PC-9 (cell line): ENCODE data around the gene MXRA5. TPM values are rescaled to one million over a fixed set of nuclear protein-coding genes. Genes with fewer than 3 reads are reported as not detected.

Source experiments
- BruUV-seq: library from RNA; stranded (reverse); fragments of 400-500 nt; replicated peaks from 2 replicates; lab custom pipeline; 2021; lab: Mats Ljungman, UMichigan
- CTCF ChIA-PET: fragments of 300-600 bp; sonication (Branson Sonifier 250); formaldehyde crosslinking; loops from one replicate; lab custom pipeline; 2022; ENCODE audit warnings: antibody characterized with exemption; lab: Charles Lee
- POLR2A ChIA-PET: fragments of 300-600 bp; sonication (Branson Sonifier 250); formaldehyde crosslinking; loops from one replicate; lab custom pipeline; 2022; ENCODE audit warnings: antibody characterized with exemption; ENCODE audit not compliant: unreplicated experiment; lab: Charles Lee
- DNase-seq, 2 experiments: peaks; one replicate each; pipeline versions ENCODE4 v3.0.0 to v3.0.0-alpha.2; 2015 to 2022; ENCODE audit warnings: mixed read lengths in 1 of 2
- H2AFZ ChIP-seq: fragments of 200-600 bp; sonication (generic); 2 replicates; pipeline ENCODE4 v1.8.1; 2017; ENCODE audit warnings: antibody characterized with exemption
- H3F3A ChIP-seq: fragments of 200-600 bp; sonication (generic); 2 replicates; pipeline ENCODE4 v1.8.1; 2017; ENCODE audit warnings: antibody characterized with exemption, mild to moderate bottlenecking, low read depth; ENCODE audit not compliant: insufficient read depth
- H3K27ac ChIP-seq: fragments of 200-600 bp; sonication (generic); 2 replicates; pipeline ENCODE4 v1.6.1; 2016; ENCODE audit warnings: mixed run types
- H3K27me3 ChIP-seq: fragments of 200-600 bp; sonication (generic); 2 replicates; pipeline ENCODE4 v1.6.1; 2016; ENCODE audit warnings: low read depth, mixed run types; ENCODE audit not compliant: insufficient read depth
- H3K36me3 ChIP-seq: fragments of 200-600 bp; sonication (generic); 2 replicates; pipeline ENCODE4 v1.6.1; 2016; ENCODE audit warnings: low read depth, mixed run types
- H3K4me1 ChIP-seq: fragments of 200-600 bp; sonication (generic); replicated peaks from 2 replicates; pipeline ENCODE4 v1.6.1; 2016; ENCODE audit warnings: mixed run types; ENCODE audit not compliant: insufficient read depth
- H3K4me2 ChIP-seq: fragments of 200-600 bp; sonication (generic); 2 replicates; pipeline ENCODE4 v1.6.1; 2017; ENCODE audit warnings: mixed run types
- H3K4me3 ChIP-seq: fragments of 200-600 bp; sonication (generic); 2 replicates; pipeline ENCODE4 v1.6.1; 2016; ENCODE audit warnings: mixed run types
- H3K79me2 ChIP-seq: fragments of 200-600 bp; sonication (generic); 2 replicates; pipeline ENCODE4 v1.6.1; 2017; ENCODE audit warnings: low read depth, mixed run types
- H3K9me2 ChIP-seq: fragments of 200-600 bp; sonication (generic); 2 replicates; pipeline ENCODE4 v1.8.1; 2017; ENCODE audit warnings: mild to moderate bottlenecking; ENCODE audit not compliant: insufficient read depth
- H3K9me3 ChIP-seq: fragments of 200-600 bp; sonication (generic); 2 replicates; pipeline ENCODE4 v1.8.1; 2016; ENCODE audit warnings: low read depth; ENCODE audit not compliant: insufficient read depth
- H4K20me1 ChIP-seq: fragments of 200-600 bp; sonication (generic); 2 replicates; pipeline ENCODE4 v1.8.1; 2017; ENCODE audit not compliant: insufficient read depth
- CTCF ChIP-seq: fragments of 200-600 bp; sonication (generic); conservative IDR thresholded peaks from 2 replicates; pipeline ENCODE4 v1.6.1; 2017; ENCODE audit warnings: mixed run types, antibody characterized with exemption, mild to moderate bottlenecking, moderate library complexity
- EZH2 ChIP-seq: fragments of 200-600 bp; sonication (generic); IDR thresholded peaks from 2 replicates; pipeline ENCODE4 v1.8.0; 2017; ENCODE audit warnings: antibody characterized with exemption, low read depth
- intact Hi-C: fragments of 100-400 bp; cut with micrococcal nuclease; formaldehyde crosslinking; loops from one replicate; pipeline ENCODE4 v1.10.0; 2022; ENCODE audit not compliant: unreplicated experiment
- total RNA-seq: library from RNA; stranded (reverse); gene quantifications from 2 replicates; pipeline ENCODE4 v1.2.3, GENCODE V29; 2021

Gene MXRA5
- total RNA-seq, 1 experiment from 2014 or later, result not detected

GRCh38 chrX:3380603-3381002 lies 34.2 kb upstream of the MXRA5 start:
- Histone ChIP-seq H2AFZ (no peak overlapping the region), H3K36me3 (no peaks in the 10 kb centered on the region), H3K4me2 (no peak overlapping the region), H3K9me3 (no peaks in the 10 kb centered on the region), H3K27ac (no peak overlapping the region), H4K20me1 (no peaks in the 10 kb centered on the region), H3K4me1 (no peaks in the 10 kb centered on the region; the same call in 1 of the 2 replicates), H3K4me3 (no peak overlapping the region), H3K9me2 (no peaks in the 10 kb centered on the region), H3K27me3 (no peaks in the 10 kb centered on the region), H3F3A (no peaks in the 10 kb centered on the region), H3K79me2 (no peaks in the 10 kb centered on the region)
- no peak for DNase-seq
- TF ChIP-seq CTCF (no peak), EZH2 (no peak)
- POLR2A ChIA-PET, result no interaction called here
- no TSS peak for BruUV-seq
- CTCF ChIA-PET, result no interaction called here
- intact Hi-C loops, result no loop called here

GRCh38 chrX:3379111-3379510 lies 32.7 kb upstream of the MXRA5 start:
- ChIA-PET POLR2A (no interaction called here), CTCF (no interaction called here)
- intact Hi-C loops, result no loop called here
- no peaks in the 10 kb centered on the region for H3K9me3 ChIP-seq
- H4K20me1 ChIP-seq, result no peaks in the 10 kb centered on the region
- no peaks in the 10 kb centered on the region for H3F3A ChIP-seq
- no peaks in the 10 kb centered on the region for H3K27me3 ChIP-seq
- H3K4me2 ChIP-seq, result no peak overlapping the region
- no peak overlapping the region for H3K27ac ChIP-seq
- H3K4me1 ChIP-seq, result no peaks in the 10 kb centered on the region; the same call in 1 of the 2 replicates
- TF ChIP-seq EZH2 (no peak), CTCF (no peak)
- no TSS peak for BruUV-seq
- H3K36me3 ChIP-seq, result no peaks in the 10 kb centered on the region
- H3K4me3 ChIP-seq, result no peak overlapping the region
- no peak overlapping the region for H2AFZ ChIP-seq
- H3K9me2 ChIP-seq, result no peaks in the 10 kb centered on the region
- DNase-seq, result no peak
- H3K79me2 ChIP-seq, result no peaks in the 10 kb centered on the region

- intact Hi-C loops, result no loop called here
- TF ChIP-seq CTCF, result no peak
- H3K4me1 ChIP-seq, result no peaks in the 10 kb centered on the region
- no peaks in the 10 kb centered on the region for H3K9me2 ChIP-seq
- ChIA-PET CTCF (no interaction called here), POLR2A (no interaction called here)
- no peaks in the 10 kb centered on the region for H4K20me1 ChIP-seq
- H3K79me2 ChIP-seq, result no peaks in the 10 kb centered on the region
- no peaks in the 10 kb centered on the region for H3K36me3 ChIP-seq
- DNase-seq, result no peak
- BruUV-seq, result no TSS peak
- no peak overlapping the region for H2AFZ ChIP-seq
- H3K27ac ChIP-seq, result no peak overlapping the region
- H3K9me3 ChIP-seq, result no peaks in the 10 kb centered on the region
- H3K4me3 ChIP-seq, result no peak overlapping the region
- H3K4me2 ChIP-seq, result no peak overlapping the region
- no peaks in the 10 kb centered on the region for H3K27me3 ChIP-seq
- no peaks in the 10 kb centered on the region for H3F3A ChIP-seq
These were observed 31.7 kb upstream of the MXRA5 start for GRCh38 chrX:3378156-3378555.
